DOHH2 (cell line): ENCODE data around the gene EEFSEC.

Source experiments
- EZH2phosphoT487 ChIP-seq: fragments of 200-600 bp; sonication (generic); IDR thresholded peaks from 2 replicates; pipeline ENCODE4 v1.6.1; 2017; ENCODE audit warnings: borderline replicate concordance, mild to moderate bottlenecking, antibody characterized with exemption, low read length, moderate library complexity, mixed read lengths
- TF ChIP-seq, protein P1 (sequence below): fragments of 200-600 bp; sonication (generic); IDR thresholded peaks from one replicate; pipeline ENCODE4 v1.5.1; 2014; ENCODE audit warnings: antibody characterized with exemption, mild to moderate bottlenecking, low read depth, low read length; ENCODE audit not compliant: poor library complexity, severe bottlenecking

DNA sequence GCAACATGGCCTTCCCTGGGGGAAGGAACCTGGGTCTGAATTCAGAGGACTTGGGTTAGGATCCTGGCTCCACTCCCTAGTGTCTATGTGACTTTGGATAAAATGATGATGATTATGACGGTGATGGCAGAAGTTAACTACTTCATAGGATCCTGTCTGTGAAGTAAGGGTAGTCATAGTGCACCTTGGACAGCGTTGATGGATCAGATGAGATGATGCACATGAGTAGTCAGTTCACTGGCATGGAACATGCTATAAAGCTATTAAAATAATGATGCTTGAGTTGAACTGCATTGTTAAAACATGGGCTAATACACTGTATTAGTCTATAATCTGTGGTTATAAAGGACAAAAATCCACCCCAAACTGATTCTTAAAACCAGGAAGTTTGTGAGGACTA is 62.0 kb downstream of the EEFSEC start:
- TF ChIP-seq, protein P1, sequence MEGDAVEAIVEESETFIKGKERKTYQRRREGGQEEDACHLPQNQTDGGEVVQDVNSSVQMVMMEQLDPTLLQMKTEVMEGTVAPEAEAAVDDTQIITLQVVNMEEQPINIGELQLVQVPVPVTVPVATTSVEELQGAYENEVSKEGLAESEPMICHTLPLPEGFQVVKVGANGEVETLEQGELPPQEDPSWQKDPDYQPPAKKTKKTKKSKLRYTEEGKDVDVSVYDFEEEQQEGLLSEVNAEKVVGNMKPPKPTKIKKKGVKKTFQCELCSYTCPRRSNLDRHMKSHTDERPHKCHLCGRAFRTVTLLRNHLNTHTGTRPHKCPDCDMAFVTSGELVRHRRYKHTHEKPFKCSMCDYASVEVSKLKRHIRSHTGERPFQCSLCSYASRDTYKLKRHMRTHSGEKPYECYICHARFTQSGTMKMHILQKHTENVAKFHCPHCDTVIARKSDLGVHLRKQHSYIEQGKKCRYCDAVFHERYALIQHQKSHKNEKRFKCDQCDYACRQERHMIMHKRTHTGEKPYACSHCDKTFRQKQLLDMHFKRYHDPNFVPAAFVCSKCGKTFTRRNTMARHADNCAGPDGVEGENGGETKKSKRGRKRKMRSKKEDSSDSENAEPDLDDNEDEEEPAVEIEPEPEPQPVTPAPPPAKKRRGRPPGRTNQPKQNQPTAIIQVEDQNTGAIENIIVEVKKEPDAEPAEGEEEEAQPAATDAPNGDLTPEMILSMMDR: no peak
- TF ChIP-seq EZH2phosphoT487: no peak
